Liver (tissue), 9 donors: ENCODE data around the gene FBXO8. TPM values are rescaled to one million over a fixed set of nuclear protein-coding genes. Genes with fewer than 3 reads are reported as not detected.

ENCODE experiments used
- DNase-seq: peaks from one replicate; pipeline ENCODE4 v3.0.0-alpha.2; 2017; ENCODE audit warnings: low spot score
- H3K27ac ChIP-seq, 2 donors: one replicate each; pipeline ENCODE4 v1.7.0; 2013; ENCODE audit warnings: inconsistent platforms in 2 of 2, low read length in 2 of 2, control low read depth in 1 of 2, low read depth in 1 of 2, mild to moderate bottlenecking in 1 of 2
- H3K27me3 ChIP-seq, 4 donors: one replicate each; pipeline versions ENCODE4 v1.6.1 to v1.7.0; 2013; ENCODE audit warnings: low read length in 3 of 4, inconsistent platforms in 1 of 4, mild to moderate bottlenecking in 1 of 4, moderate library complexity in 1 of 4; ENCODE audit not compliant: control insufficient read depth in 4 of 4, insufficient read depth in 4 of 4
- H3K36me3 ChIP-seq, 4 donors: one replicate each; pipeline versions ENCODE4 v1.6.1 to v1.7.0; 2013; ENCODE audit warnings: low read length in 3 of 4, mild to moderate bottlenecking in 3 of 4, low read depth in 1 of 4, moderate library complexity in 1 of 4; ENCODE audit not compliant: control insufficient read depth in 4 of 4, insufficient read depth in 3 of 4
- H3K4me1 ChIP-seq, 4 donors: one replicate each; pipeline versions ENCODE4 v1.6.1 to v1.7.0; 2013; ENCODE audit warnings: low read length in 3 of 4, mild to moderate bottlenecking in 3 of 4, moderate library complexity in 1 of 4; ENCODE audit not compliant: control insufficient read depth in 4 of 4, insufficient read depth in 4 of 4
- H3K4me3 ChIP-seq, 3 donors: one replicate each; pipeline versions ENCODE4 v1.6.1 to v1.7.0; 2013; ENCODE audit warnings: low read length in 3 of 3, control low read depth in 1 of 3, low read depth in 1 of 3, mild to moderate bottlenecking in 1 of 3
- H3K9ac ChIP-seq, 2 donors: one replicate each; pipeline ENCODE4 v1.7.0; 2013; ENCODE audit warnings: low read length in 2 of 2, mild to moderate bottlenecking in 2 of 2, moderate library complexity in 2 of 2, control low read depth in 1 of 2, low read depth in 1 of 2
- H3K9me3 ChIP-seq, 4 donors: one replicate each; pipeline versions ENCODE4 v1.6.1 to v1.7.0; 2013; ENCODE audit warnings: low read length in 3 of 4; ENCODE audit not compliant: control insufficient read depth in 4 of 4
- ATF3 ChIP-seq: IDR thresholded peaks from 2 replicates; pipeline ENCODE4 v1.6.1; 2016; ENCODE audit warnings: antibody characterized with exemption
- CTCF ChIP-seq: fragments of 150-350 bp; IDR thresholded peaks from 2 replicates; pipeline ENCODE4 v1.5.1; 2017; ENCODE audit warnings: improper control_type of control experiment, low read depth, low read length; ENCODE audit not compliant: missing input control
- EGR1 ChIP-seq, 2 donors: IDR thresholded peaks; 2 replicates each; pipeline ENCODE4 v1.6.1; 2016 to 2018; ENCODE audit warnings: antibody characterized with exemption in 2 of 2, low read depth in 2 of 2
- FOXA1 ChIP-seq: IDR thresholded peaks from 2 replicates; pipeline ENCODE4 v1.6.1; 2016; ENCODE audit warnings: antibody characterized with exemption
- FOXA2 ChIP-seq: IDR thresholded peaks from 2 replicates; pipeline ENCODE4 v1.6.1; 2016; ENCODE audit warnings: antibody characterized with exemption
- GABPA ChIP-seq, 2 donors: IDR thresholded peaks in 1 of 2; conservative IDR thresholded peaks in 1 of 2; 2 replicates each; pipeline ENCODE4 v1.6.1; 2016; ENCODE audit warnings: antibody characterized with exemption in 2 of 2, mild to moderate bottlenecking in 1 of 2, moderate library complexity in 1 of 2
- HNF4A ChIP-seq, 2 donors: conservative IDR thresholded peaks; 2 replicates each; pipeline ENCODE4 v1.6.1; 2016; ENCODE audit warnings: antibody characterized with exemption in 2 of 2, mild to moderate bottlenecking in 2 of 2
- HNF4G ChIP-seq: IDR thresholded peaks from 2 replicates; pipeline ENCODE4 v1.6.1; 2016; ENCODE audit warnings: antibody characterized with exemption
- MAX ChIP-seq: IDR thresholded peaks from 2 replicates; pipeline ENCODE4 v1.6.1; 2016; ENCODE audit warnings: antibody characterized with exemption
- NR2F2 ChIP-seq: IDR thresholded peaks from 2 replicates; pipeline ENCODE4 v1.6.1; 2016; ENCODE audit warnings: antibody characterized with exemption
- RAD21 ChIP-seq, 2 donors: IDR thresholded peaks; 2 replicates each; pipeline ENCODE4 v1.6.1; 2016; ENCODE audit warnings: antibody characterized with exemption in 2 of 2, mild to moderate bottlenecking in 2 of 2
- REST ChIP-seq: IDR thresholded peaks from 2 replicates; pipeline ENCODE4 v1.6.1; 2016; ENCODE audit warnings: antibody characterized with exemption, mild to moderate bottlenecking
- RXRA ChIP-seq, 2 donors: IDR thresholded peaks; 2 replicates each; pipeline ENCODE4 v1.6.1; 2017 to 2018; ENCODE audit warnings: antibody characterized with exemption in 2 of 2, mild to moderate bottlenecking in 1 of 2
- SP1 ChIP-seq: IDR thresholded peaks from 2 replicates; pipeline ENCODE4 v1.6.1; 2018; ENCODE audit warnings: antibody characterized with exemption, mild to moderate bottlenecking
- TAF1 ChIP-seq: conservative IDR thresholded peaks from 2 replicates; pipeline ENCODE4 v1.6.1; 2016; ENCODE audit warnings: antibody characterized with exemption, mild to moderate bottlenecking
- YY1 ChIP-seq: IDR thresholded peaks from 2 replicates; pipeline ENCODE4 v1.6.1; 2016; ENCODE audit warnings: antibody characterized with exemption, mild to moderate bottlenecking
- WGBS: extraction: QIAGEN DNeasy Blood & Tissue Kit; methylation state at CpG from one replicate; pipeline ENCODE4 v1.1.7; 2013; 5-methylcytosine and 5-hydroxymethylcytosine counted together
- polyA plus RNA-seq, 2 donors: library from polyadenylated mRNA; stranded (reverse) in 1 of 2; unstranded in 1 of 2; fragments of 200-250 nt in 1 of 2; fragments of >200 nt in 1 of 2; fragmentation: Nextera tagmentation in 1 of 2; extraction: Ambion mirVana in 1 of 2; gene quantifications; one replicate each; pipeline versions ENCODE4 v1.2.1 to v1.2.3, GENCODE V29; 2013 to 2015
- total RNA-seq, 2 donors: library from RNA; depleted of rRNA; stranded (reverse); fragments of >200 nt; gene quantifications; one replicate each; pipeline ENCODE4 v1.2.3, GENCODE V29; 2014
- donor health status: healthy.
- donor health status: healthy.
- donor health status: healthy.
- donor health status: healthy.
- donor health status: healthy.

Gene FBXO8
- total and polyA plus RNA-seq, 4 donors = 15.0 to 56.1 (median 35.1) TPM

GRCh38 chr4:174332741-174333493 lies 49.5 kb upstream of the FBXO8 start:
- TF ChIP-seq FOXA2 (no peak), HNF4G (no peak), TAF1 (no peak), HNF4A (conservative IDR thresholded peaks at IDR 0.05) (no peak), EGR1 (IDR thresholded peaks at IDR 0.05; ENCODE audit: low read depth in 2 of 2) (no peak), NR2F2 (no peak), RXRA (IDR thresholded peaks at IDR 0.05) (no peak)
- 83% methylated on average over 4 of the region's 4 CpGs for WGBS
- DNase-seq = no peak

GRCh38 chr4:174324725-174325124 lies 41.3 kb upstream of the FBXO8 start:
- H3K9ac ChIP-seq = no peak overlapping the region
- H3K27ac ChIP-seq = no peak overlapping the region
- H3K4me1 ChIP-seq = no peaks in the 10 kb centered on the region
- 89% methylated on average over 2 of the region's 2 CpGs for WGBS
- H3K4me3 ChIP-seq = no peak overlapping the region
- no peak for DNase-seq
- no peaks in the 10 kb centered on the region for H3K9me3 ChIP-seq
- no peaks in the 10 kb centered on the region for H3K27me3 ChIP-seq
- no peak for TF ChIP-seq MAX
- no peak for TF ChIP-seq RXRA (IDR thresholded peaks at IDR 0.05)
- no peak for TF ChIP-seq HNF4G
- TF ChIP-seq TAF1 = no peak
- TF ChIP-seq FOXA1 = no peak
- no peak for TF ChIP-seq YY1
- no peak for TF ChIP-seq RAD21 (IDR thresholded peaks at IDR 0.05)
- TF ChIP-seq HNF4A (conservative IDR thresholded peaks at IDR 0.05) = no peak
- TF ChIP-seq SP1 = no peak
- no peak for TF ChIP-seq ATF3
- TF ChIP-seq NR2F2 = no peak
- no peak for TF ChIP-seq GABPA (IDR thresholded peaks at IDR 0.05 in 1 of 2, conservative IDR thresholded peaks at IDR 0.05 in 1 of 2)
- no peak for TF ChIP-seq FOXA2
- TF ChIP-seq REST = no peak
- no peak for TF ChIP-seq CTCF
- no peak for TF ChIP-seq EGR1 (IDR thresholded peaks at IDR 0.05; ENCODE audit: low read depth in 2 of 2)
- H3K36me3 ChIP-seq = no peaks in the 10 kb centered on the region

More at GRCh38 chr4:174332741-174333493, 49.5 kb upstream of the FBXO8 start:
- H3K9me3 ChIP-seq = no peaks in the 10 kb centered on the region
- H3K27ac ChIP-seq = no peak overlapping the region
- no peaks in the 10 kb centered on the region for H3K27me3 ChIP-seq
- no peaks in the 10 kb centered on the region for H3K4me1 ChIP-seq
- no peak overlapping the region for H3K9ac ChIP-seq
- H3K4me3 ChIP-seq = no peak overlapping the region
- no peaks in the 10 kb centered on the region for H3K36me3 ChIP-seq
